HEK293 (cell line): Measurements from ENCODE around the gene FLNC.

Experiments
- CTCF ChIA-PET: fragments of 350-600 bp; formaldehyde crosslinking; extraction: SDS; loops from one replicate; lab custom pipeline; 2021; ENCODE audit warnings: antibody characterized with exemption; lab: Yijun Ruan, JAX
- POLR2A ChIA-PET: fragments of 300-600 bp; formaldehyde crosslinking; extraction: SDS; loops from one replicate; lab custom pipeline; 2020; ENCODE audit warnings: antibody characterized with exemption, inconsistent platforms; lab: Yijun Ruan, JAX
- H3K27ac ChIP-seq: fragments of 200-500 bp; sonication (Bioruptor generic); 2 replicates; pipeline ENCODE4 v1.5.1; 2014; ENCODE audit warnings: low read depth, low read length, control low read depth, inconsistent platforms; ENCODE audit errors: extremely low read depth
- H3K36me3 ChIP-seq, 2 experiments: fragments of 200-500 bp in 1 of 2; sonication (Bioruptor generic) in 1 of 2; 1 replicate in 1 of 2; 2 replicates in 1 of 2; pipeline ENCODE4 v1.5.1; 2014 to 2017; ENCODE audit warnings: inconsistent platforms in 2 of 2, low read length in 2 of 2; ENCODE audit not compliant: control insufficient read depth in 2 of 2, insufficient read depth in 1 of 2
- H3K4me1 ChIP-seq: fragments of 200-500 bp; sonication (Bioruptor generic); 2 replicates; pipeline ENCODE4 v1.5.1; 2014; ENCODE audit warnings: mild to moderate bottlenecking, low read length, inconsistent platforms; ENCODE audit not compliant: control insufficient read depth, insufficient read depth
- H3K4me3 ChIP-seq: 2 replicates; pipeline ENCODE4 v1.5.1; 2011; ENCODE audit warnings: low read depth, mild to moderate bottlenecking, control low read depth, low read length, moderate library complexity
- H3K9me3 ChIP-seq: fragments of 200-500 bp; sonication (Bioruptor generic); 2 replicates; pipeline ENCODE4 v1.5.1; 2014; ENCODE audit warnings: low read depth, low read length, inconsistent platforms; ENCODE audit not compliant: control insufficient read depth, insufficient read depth
- GLIS1 ChIP-seq: fragments of 450-650 bp; formaldehyde crosslinking; IDR thresholded peaks from 2 replicates; pipeline ENCODE4 v1.5.1; 2016; ENCODE audit warnings: missing biosample characterization, missing genetic modification characterization
- GLIS2 ChIP-seq: fragments of 450-650 bp; formaldehyde crosslinking; IDR thresholded peaks from 2 replicates; pipeline ENCODE4 v1.5.1; 2016; ENCODE audit warnings: missing biosample characterization, missing genetic modification characterization
- HIC1 ChIP-seq: fragments of 450-650 bp; formaldehyde crosslinking; IDR thresholded peaks from 2 replicates; pipeline ENCODE4 v1.5.1; 2016; ENCODE audit warnings: missing biosample characterization, missing genetic modification characterization
- PRDM6 ChIP-seq: fragments of 450-650 bp; formaldehyde crosslinking; IDR thresholded peaks from 2 replicates; pipeline ENCODE4 v1.5.1; 2017; ENCODE audit warnings: missing biosample characterization, missing genetic modification characterization
- SP7 ChIP-seq: fragments of 450-650 bp; formaldehyde crosslinking; IDR thresholded peaks from 2 replicates; pipeline ENCODE4 v1.5.1; 2016; ENCODE audit warnings: missing biosample characterization, missing genetic modification characterization
- ZBTB48 ChIP-seq: fragments of 450-650 bp; formaldehyde crosslinking; IDR thresholded peaks from 2 replicates; pipeline ENCODE4 v1.5.1; 2016; ENCODE audit warnings: missing biosample characterization, missing genetic modification characterization
- ZIC2 ChIP-seq: fragments of 450-650 bp; formaldehyde crosslinking; IDR thresholded peaks from 2 replicates; pipeline ENCODE4 v1.5.1; 2016; ENCODE audit warnings: missing biosample characterization, missing genetic modification characterization
- ZNF169 ChIP-seq: fragments of 450-650 bp; formaldehyde crosslinking; IDR thresholded peaks from 2 replicates; pipeline ENCODE4 v1.5.1; 2016; ENCODE audit warnings: missing biosample characterization, missing genetic modification characterization
- ZNF23 ChIP-seq: fragments of 450-650 bp; formaldehyde crosslinking; IDR thresholded peaks from 2 replicates; pipeline ENCODE4 v1.5.1; 2016; ENCODE audit warnings: missing biosample characterization, missing genetic modification characterization, borderline replicate concordance
- ZNF76 ChIP-seq: fragments of 450-650 bp; formaldehyde crosslinking; IDR thresholded peaks from 2 replicates; pipeline ENCODE4; 2016; ENCODE audit warnings: low read depth, missing biosample characterization, missing genetic modification characterization, borderline replicate concordance
- ZNF768 ChIP-seq: fragments of 450-650 bp; formaldehyde crosslinking; IDR thresholded peaks from 2 replicates; pipeline ENCODE4 v1.5.1; 2018; ENCODE audit warnings: missing biosample characterization, mild to moderate bottlenecking, missing genetic modification characterization

The FLNC gene

GRCh38 chr7:128846781-128847444, 16.7 kb downstream of the FLNC start:
- Histone ChIP-seq H3K27ac (no peak overlapping the region), H3K36me3 (peaks cover 0 to 93% of the 10 kb centered on the region in 2 experiments; a peak in 1 of 3 replicates), H3K4me3 (no peak overlapping the region), H3K4me1 (no peaks in the 10 kb centered on the region), H3K9me3 (no peaks in the 10 kb centered on the region)
- no peak for TF ChIP-seq ZNF169 (tag by site-specific recombination)
- no peak for TF ChIP-seq ZNF23 (tag by site-specific recombination)
- no peak for TF ChIP-seq SP7
- ChIA-PET CTCF (interaction anchor here (0.6 kb wide), 1 partner anchor 124 kb away, joined by 3 read pairs; no protein-coding TSS in a partner anchor), POLR2A (interaction anchor here (0.6 kb wide), 1 partner anchor 15 kb away, joined by 3 read pairs; no protein-coding TSS in a partner anchor)

GRCh38 chr7:128847721-128848211, 17.6 kb downstream of the FLNC start:
- ChIA-PET CTCF (no interaction called here), POLR2A (interaction anchor here (0.6 kb wide), 1 partner anchor 14 kb away, joined by 3 read pairs; no protein-coding TSS in a partner anchor)
- Histone ChIP-seq H3K4me3 (no peak overlapping the region), H3K4me1 (no peaks in the 10 kb centered on the region), H3K9me3 (no peaks in the 10 kb centered on the region), H3K27ac (no peak overlapping the region), H3K36me3 (peaks cover 0 to 94% of the 10 kb centered on the region in 2 experiments; a peak in 1 of 3 replicates)
- TF ChIP-seq GLIS1 (tag by site-specific recombination) (0 out of 2 replicates have a peak, but pooled peaks have one; percentile 48), ZNF768 (tag by site-specific recombination) (no peak), ZIC2 (tag by site-specific recombination) (peak; percentile 90)

GRCh38 chr7:128848289-128849155, 18.3 kb downstream of the FLNC start:
- Histone ChIP-seq H3K27ac (no peak overlapping the region), H3K4me3 (no peak overlapping the region), H3K36me3 (peaks cover 0 to 94% of the 10 kb centered on the region in 2 experiments; a peak in 1 of 3 replicates), H3K9me3 (no peaks in the 10 kb centered on the region), H3K4me1 (no peaks in the 10 kb centered on the region)
- CTCF ChIA-PET = interaction anchor here (1.2 kb wide), 1 partner anchor 35 kb away, joined by 4 read pairs; no protein-coding TSS in a partner anchor
- POLR2A ChIA-PET = interaction anchor here (0.7 kb wide), 1 partner anchor 13 kb away, joined by 3 read pairs; no protein-coding TSS in a partner anchor
- no peak for TF ChIP-seq ZBTB48 (tag by site-specific recombination)
- TF ChIP-seq GLIS2 = 0 out of 2 replicates have a peak, but pooled peaks have one; percentile 30
- TF ChIP-seq HIC1 (tag by site-specific recombination) = no peak
- no peak for TF ChIP-seq PRDM6 (tag by site-specific recombination)
- no peak for TF ChIP-seq ZNF76
- TF ChIP-seq, all 188 proteins: peak for 1
